Activated CD4-positive, alpha-beta T cell treated with anti-CD3 and anti-CD28 coated beads, Interleukin-2, amount 50 U/mL, for 16 hours (primary cell): Measurements from ENCODE around the gene ROBO1.

ENCODE experiments used
- DNase-seq: peaks from one replicate; pipeline ENCODE4 v3.0.0-alpha.2; 2020

The ROBO1 gene

GRCh38 chr3:79664455-79664854, 103.3 kb downstream of the ROBO1 start:
- no peak for DNase-seq

- no peak for DNase-seq
These were observed 105.9 kb downstream of the ROBO1 start for GRCh38 chr3:79661896-79662295.

GRCh38 chr3:79657076-79657475, 110.7 kb downstream of the ROBO1 start:
- DNase-seq, result no peak

GRCh38 chr3:79654019-79654418, 113.8 kb downstream of the ROBO1 start:
- DNase-seq, result no peak

GRCh38 chr3:79653266-79653830, 114.5 kb downstream of the ROBO1 start:
- no peak for DNase-seq

GRCh38 chr3:79651536-79652065, 116.2 kb downstream of the ROBO1 start:
- no peak for DNase-seq

GRCh38 chr3:79639855-79640254, 127.9 kb downstream of the ROBO1 start:
- DNase-seq, result no peak

- DNase-seq, result no peak
These were observed 131.4 kb downstream of the ROBO1 start for GRCh38 chr3:79636372-79636771.

- no peak for DNase-seq
These were observed 135.0 kb downstream of the ROBO1 start for GRCh38 chr3:79632842-79633241.

GRCh38 chr3:79618883-79619282, 148.9 kb downstream of the ROBO1 start:
- no peak for DNase-seq

- no peak for DNase-seq
These were observed 161.4 kb downstream of the ROBO1 start for GRCh38 chr3:79606414-79606813.

GRCh38 chr3:79604681-79605080, 163.1 kb downstream of the ROBO1 start:
- no peak for DNase-seq

- DNase-seq, result no peak
These were observed 165.4 kb downstream of the ROBO1 start for GRCh38 chr3:79602385-79602784.

- DNase-seq, result no peak
These were observed 169.2 kb downstream of the ROBO1 start for GRCh38 chr3:79598594-79598993.

GRCh38 chr3:79597709-79598108, 170.1 kb downstream of the ROBO1 start:
- DNase-seq, result no peak

- no peak for DNase-seq
These were observed 180.6 kb downstream of the ROBO1 start for GRCh38 chr3:79587150-79587549.

- no peak for DNase-seq
These were observed 181.6 kb downstream of the ROBO1 start for GRCh38 chr3:79586232-79586631.

GRCh38 chr3:79572930-79573329, 194.9 kb downstream of the ROBO1 start:
- DNase-seq, result no peak

GRCh38 chr3:79568938-79569337, 198.9 kb downstream of the ROBO1 start:
- DNase-seq, result no peak

GRCh38 chr3:79564192-79564591, 203.6 kb downstream of the ROBO1 start:
- no peak for DNase-seq

GRCh38 chr3:79560698-79561097, 207.1 kb downstream of the ROBO1 start:
- no peak for DNase-seq

- no peak for DNase-seq
These were observed 208.9 kb downstream of the ROBO1 start for GRCh38 chr3:79558943-79559342.

- no peak for DNase-seq
These were observed 212.1 kb downstream of the ROBO1 start for GRCh38 chr3:79555655-79556054.

- no peak for DNase-seq
These were observed 215.8 kb downstream of the ROBO1 start for GRCh38 chr3:79551997-79552396.

GRCh38 chr3:79551321-79551892, 216.4 kb downstream of the ROBO1 start:
- DNase-seq, result no peak
